OCI-LY1 (cell line): ENCODE results near the gene MSMP.

Source experiments
- CTCF ChIP-seq: fragments of 200-600 bp; sonication (generic), shearing (Covaris generic); IDR thresholded peaks from 2 replicates; pipeline ENCODE4 v1.5.1; 2017; ENCODE audit warnings: mild to moderate bottlenecking, antibody characterized with exemption, low read length, moderate library complexity, mixed read lengths
- EZH2 ChIP-seq: fragments of 200-600 bp; sonication (generic), shearing (Covaris generic); IDR thresholded peaks from 2 replicates; pipeline ENCODE4 v1.8.0; 2017; ENCODE audit warnings: borderline replicate concordance, mixed run types, mild to moderate bottlenecking, antibody characterized with exemption, low read length, moderate library complexity, mixed read lengths

GRCh38 chr9:35792826-35793225 is 38.8 kb upstream of the MSMP start:
- TF ChIP-seq CTCF (no peak), EZH2 (no peak)
